GM21360 (cell line): ENCODE measurements around the gene RUNX2.

Source experiments
- ATAC-seq: cut with Tn5 transposase; IDR thresholded peaks from one replicate; pipeline ENCODE4 v1.9.1; 2021; ENCODE audit warnings: mild to moderate bottlenecking, moderate library complexity; ENCODE audit not compliant: unreplicated experiment

The RUNX2 gene

GRCh38 chr6:45688180-45688579 is 360.1 kb downstream of the RUNX2 start:
- ATAC-seq, result no peak

DNA sequence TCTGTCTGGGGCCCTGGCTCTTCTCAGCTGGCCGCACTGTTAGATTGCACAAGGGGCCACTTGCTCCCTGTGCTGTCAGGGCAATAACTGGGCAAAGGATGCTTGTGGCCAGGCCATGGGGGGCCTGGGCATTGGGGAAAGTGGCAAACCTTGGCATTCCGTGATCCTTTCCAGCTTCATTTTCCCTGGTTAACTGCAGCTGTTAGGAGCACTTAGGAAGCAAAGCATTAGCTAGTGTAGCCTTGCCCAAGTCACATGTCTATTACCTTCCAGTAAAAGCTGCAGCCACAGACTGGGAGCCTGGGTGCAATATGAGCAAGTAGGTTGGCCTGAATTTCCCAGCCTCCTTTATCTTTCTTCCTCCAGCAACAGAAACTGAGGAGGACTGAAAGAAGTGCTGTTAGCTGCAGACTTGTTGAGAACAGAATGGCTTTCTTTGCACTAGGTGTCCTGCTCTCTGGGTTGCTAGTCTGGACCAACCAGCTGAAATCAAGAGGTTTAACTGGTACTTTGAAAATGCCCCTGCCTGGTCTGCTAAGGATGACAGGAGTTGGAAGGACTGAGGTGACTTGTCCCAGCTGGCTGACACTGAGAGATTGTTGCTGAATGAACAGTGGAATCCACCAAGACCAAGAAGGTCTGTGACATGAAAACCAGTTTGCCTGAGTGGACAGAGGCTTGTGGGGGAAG is 361.9 kb downstream of the RUNX2 start:
- no peak for ATAC-seq

DNA sequence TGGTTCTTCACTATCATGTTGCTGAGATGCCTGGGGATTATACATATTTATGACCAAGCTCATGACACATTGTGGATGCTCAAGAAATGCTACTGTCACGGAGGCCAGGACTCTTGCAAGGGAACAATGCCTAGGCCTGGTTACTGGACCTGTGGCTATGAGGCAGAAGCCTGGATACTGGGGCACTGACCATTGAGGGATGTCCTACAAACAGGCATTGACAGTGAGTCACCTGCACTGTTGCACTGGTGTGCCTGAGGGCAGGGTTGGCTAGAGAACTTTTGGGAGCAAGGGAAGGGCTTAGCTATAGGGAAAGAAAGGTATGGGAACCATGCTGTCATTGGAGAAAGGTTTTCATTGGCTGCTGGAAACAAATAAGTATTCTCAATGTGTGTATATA is 362.7 kb downstream of the RUNX2 start:
- no peak for ATAC-seq

- no peak for ATAC-seq
These were observed 363.3 kb downstream of the RUNX2 start for GRCh38 chr6:45691426-45691825.

DNA sequence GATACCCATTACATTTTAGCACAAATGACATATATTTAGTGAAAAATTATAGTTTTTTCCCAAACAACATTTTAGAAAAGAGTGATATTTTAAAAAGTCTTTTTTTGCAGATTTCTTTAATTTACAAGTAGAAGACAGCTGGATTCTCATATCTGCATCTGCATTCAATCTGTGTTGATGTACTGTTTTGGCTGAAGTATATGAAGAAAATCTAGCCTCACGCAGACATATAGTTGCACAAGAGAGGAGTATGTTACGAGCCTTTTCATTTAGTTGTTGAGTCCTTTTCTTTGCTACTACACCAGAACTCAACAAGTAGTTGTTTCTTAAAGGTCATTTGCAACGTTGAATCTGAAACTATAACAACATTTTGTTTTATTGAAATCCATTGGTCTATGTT is 363.9 kb downstream of the RUNX2 start:
- no peak for ATAC-seq

GRCh38 chr6:45696738-45697137 is 368.6 kb downstream of the RUNX2 start:
- ATAC-seq, result no peak

DNA sequence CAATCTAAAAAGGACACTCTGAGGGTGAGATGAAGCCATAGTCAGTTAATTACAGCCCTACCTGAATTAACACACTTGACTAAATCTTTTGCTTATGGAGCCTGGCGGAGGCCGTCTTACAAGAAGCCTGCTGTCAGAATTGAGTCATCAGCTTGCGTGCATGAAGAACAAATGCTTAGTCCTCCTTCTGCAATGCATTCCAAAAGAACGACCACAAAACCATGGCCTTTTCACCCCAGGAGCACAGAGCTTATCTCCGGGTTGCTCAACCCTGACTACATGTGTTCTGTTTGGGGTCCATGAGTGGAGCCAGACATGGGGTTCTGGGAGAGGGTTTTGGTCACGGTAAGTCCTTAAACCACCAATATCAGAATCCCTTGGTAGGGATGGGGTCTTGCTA is 369.5 kb downstream of the RUNX2 start:
- ATAC-seq, result peak; percentile 80

DNA sequence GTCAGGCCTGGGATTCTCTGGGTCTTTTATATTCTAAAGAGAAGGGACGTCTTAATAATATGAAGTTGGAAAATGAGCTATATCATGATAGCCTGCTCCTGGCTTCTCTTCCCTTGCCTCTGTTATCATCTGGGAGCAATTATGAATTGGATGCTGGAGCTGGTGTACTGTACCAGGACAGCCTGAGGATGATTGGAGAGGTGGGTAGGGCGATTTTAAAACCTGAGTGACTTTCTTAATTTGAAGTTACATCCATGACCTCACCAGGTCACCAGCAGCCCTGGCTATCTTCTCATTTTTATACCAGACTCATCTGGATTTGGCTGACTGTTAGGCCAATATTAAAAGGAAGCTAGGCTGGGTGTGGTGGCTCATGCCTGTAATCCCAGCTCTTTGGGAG is 369.9 kb downstream of the RUNX2 start:
- no peak for ATAC-seq

DNA sequence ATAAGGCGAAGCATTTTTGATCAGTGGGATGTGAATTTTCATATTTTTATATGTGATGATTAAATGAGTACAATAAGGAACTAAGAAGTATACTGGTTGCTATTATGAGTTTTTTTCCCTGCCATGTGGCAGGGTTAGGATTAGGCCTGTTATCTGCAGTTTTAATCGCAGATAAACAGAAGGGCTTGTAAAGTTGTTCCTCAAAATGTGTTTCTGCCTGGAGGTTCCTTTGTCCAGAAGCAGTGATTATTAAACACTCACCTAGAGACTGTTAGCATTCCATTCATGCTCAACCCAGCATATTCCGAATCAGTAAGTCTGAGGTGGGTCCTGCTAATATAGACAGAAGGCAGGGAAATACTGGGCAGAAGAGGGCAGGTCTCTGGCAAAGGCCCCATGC is 371.5 kb downstream of the RUNX2 start:
- ATAC-seq, result no peak

DNA sequence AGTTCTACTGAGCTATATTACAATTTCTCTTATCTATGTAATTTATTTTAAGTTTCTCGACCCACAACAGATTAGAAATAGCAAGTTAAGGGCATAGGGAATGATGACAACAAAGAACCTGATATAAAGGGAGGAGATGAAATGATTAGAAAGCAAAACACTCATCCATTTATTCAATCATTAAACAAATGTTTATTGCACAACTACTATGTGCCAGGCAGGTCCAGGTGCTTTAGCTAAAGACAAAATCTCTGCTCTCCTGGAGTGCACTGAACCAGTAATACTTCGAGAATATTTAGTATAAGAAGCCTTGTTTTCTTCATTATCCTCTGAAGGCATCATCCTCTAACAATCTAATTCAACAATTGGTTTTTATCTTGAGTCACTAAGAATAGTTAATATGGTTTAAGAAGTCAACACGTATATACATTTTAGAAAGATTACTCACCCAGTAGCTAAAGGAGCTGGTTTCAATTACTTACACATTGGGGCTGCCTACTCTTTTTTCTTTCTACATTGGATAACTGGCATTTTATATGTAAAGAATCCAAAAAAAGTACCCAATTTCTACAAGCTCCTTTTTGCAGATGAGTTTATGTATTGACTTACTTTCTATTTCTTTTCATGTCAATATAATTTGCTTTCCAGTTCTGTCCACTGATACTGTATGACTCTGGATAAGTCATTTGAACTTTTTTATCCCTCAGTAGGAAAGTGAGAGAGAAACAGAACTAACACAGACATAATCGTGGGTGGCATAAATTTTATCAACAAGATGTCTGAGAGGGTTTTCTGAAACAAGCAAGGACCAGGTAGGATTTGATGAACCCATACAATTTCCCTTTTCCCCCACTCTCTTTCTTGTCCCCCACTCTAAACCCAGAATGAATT is 375.0 kb downstream of the RUNX2 start:
- no peak for ATAC-seq

GRCh38 chr6:45704056-45704800 is 376.1 kb downstream of the RUNX2 start:
- ATAC-seq, result no peak

DNA sequence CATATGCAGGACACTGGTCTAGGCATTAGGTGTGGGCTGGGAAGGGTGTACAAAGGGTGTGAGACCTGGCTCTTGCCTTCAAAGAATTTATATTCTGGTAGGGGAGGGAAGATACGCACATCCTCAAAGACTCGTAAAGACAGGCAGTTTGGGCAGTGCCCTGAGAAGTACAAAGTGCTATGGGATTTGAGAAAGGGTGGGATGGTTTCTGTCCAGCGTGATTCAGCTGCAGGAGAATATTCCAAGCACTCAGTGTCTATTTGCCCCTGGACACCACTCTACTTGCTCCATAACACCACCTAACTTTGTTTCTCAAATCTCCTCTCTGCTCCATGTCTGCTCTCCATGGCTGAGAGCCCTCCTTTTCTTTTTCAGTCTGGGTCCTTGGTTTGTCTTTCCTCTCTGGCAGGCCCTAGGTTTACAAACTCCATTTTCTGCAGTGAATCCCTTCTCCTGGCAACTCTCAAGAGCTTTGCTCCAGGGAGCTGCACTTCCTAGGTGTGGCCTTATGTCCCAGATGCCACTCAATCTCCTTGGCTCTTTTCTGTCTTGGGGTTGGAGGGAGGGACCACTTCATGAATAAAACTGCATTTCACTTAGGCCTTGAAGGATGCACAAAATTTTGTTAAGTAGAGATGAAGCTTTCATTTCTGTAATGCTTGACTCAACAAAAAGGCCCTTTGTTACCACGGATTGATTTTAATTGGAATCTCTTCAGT is 377.2 kb downstream of the RUNX2 start:
- ATAC-seq, result no peak

DNA sequence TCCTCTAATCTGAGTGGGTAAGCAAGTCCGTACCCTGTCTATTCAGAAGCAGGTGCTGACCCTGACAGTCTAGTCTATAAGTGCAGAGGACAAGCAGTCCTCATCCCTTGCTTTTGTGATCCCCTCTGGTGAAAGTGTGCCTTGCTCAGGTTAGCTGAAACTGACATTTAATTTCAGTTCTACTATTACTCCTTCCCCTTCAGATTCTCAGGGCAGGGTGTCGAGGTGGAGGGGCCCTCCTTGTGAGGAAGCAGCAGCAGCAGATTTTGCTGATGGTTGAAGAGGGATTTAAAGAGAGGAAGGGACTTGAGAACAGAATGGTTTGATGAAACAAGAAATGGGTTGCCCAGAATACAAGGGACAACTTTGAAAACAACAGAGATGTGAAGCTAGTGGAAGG is 378.2 kb downstream of the RUNX2 start:
- ATAC-seq, result peak; percentile 36

- ATAC-seq, result no peak
These were observed 379.0 kb downstream of the RUNX2 start for GRCh38 chr6:45707176-45707575.

DNA sequence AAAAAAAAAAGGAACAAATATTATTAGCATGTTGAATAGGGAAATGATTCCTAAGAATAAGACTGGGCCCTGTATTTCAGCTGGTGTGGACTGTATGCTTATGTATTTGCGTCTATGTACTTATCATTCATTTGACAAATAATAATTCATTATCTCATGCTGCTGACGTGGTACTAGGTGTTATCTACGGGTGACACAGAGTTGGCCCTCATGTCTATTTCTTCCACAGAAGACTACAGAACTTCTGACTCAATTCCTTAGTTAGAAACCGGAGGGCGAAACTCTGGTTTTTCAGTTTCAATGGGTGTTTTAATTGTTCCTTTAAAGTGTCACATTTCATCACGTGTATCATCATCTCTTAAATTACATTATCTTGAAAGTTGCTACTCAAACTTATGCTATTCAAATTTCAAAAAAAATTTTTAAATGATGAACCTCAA is 381.7 kb downstream of the RUNX2 start:
- ATAC-seq, result peak; percentile 58

DNA sequence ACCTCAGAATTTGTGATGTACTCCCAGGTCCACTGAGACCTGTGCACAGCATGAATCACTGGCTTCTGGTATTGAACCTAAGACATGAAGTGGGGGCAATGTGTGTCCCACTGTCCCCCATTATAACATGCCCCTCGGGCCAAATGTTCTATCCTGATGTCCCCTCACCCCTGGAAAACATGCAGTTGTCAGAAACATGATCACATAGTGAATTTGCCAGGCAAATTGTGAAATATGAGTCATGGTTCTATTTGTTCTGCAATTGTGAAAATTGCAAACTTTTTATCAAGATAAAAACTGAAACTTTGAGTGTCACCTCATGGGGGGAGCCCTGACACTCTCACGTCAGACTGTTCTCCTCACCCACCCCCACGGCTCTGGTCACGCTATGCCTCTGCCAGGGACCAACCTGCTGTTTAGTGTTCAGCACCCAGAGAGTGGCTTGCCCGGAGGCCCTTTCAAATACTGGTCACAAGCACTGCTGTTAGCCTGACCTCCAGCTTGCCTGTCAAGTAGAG is 382.2 kb downstream of the RUNX2 start:
- ATAC-seq, result peak; percentile 51

DNA sequence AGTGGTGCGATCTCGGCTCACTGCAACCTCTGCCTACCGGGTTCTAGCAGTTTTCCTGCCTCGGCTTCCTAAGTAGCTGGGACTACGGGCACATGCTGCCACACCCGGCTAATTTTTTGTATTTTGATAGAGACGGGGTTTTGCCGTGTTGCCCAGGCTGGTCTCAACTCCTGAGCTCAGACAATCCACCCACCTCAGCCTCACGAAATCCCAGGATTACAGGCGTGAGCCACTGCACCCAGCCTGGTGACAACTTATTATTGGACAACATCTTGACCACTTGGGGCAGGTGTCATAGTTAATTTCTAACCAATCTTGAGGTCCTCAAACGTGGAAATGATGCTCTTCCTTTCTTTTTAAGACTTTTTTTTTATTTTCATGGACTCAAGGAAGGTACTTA is 383.9 kb downstream of the RUNX2 start:
- ATAC-seq, result no peak

DNA sequence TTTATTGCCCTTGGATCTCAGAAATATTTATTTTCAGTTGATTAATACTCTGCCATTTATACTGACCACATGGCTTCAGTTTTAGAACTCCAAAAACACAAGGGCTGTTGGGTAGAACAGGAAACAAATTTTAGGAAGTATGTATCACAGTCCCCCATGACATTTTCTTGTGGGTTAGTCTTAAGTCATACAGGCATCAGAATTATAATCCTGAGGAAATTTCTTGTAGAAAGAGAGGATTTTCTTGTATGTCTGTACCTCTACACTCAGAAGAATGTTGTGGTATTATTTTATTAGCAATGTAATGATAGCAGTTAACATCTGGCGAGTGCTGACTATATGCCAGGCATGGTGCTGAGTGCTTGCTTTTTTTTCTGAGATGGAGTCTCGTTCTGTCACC is 384.7 kb downstream of the RUNX2 start:
- ATAC-seq, result no peak
